H1 (cell line): Measurements from ENCODE around the gene WNT11.

Experiments used
- CBX5 ChIP-seq: fragments of 300-800, 300-1000 bp; sonication (generic); IDR thresholded peaks from 2 replicates; pipeline ENCODE4 v1.7.1; 2016; ENCODE audit warnings: antibody characterized with exemption, low read length, low read depth
- EZH2 ChIP-seq: fragments of 200-600 bp; sonication (generic); IDR thresholded peaks from 2 replicates; pipeline ENCODE4 v1.7.1; 2012; ENCODE audit warnings: low read depth, mild to moderate bottlenecking, moderate library complexity, low read length, inconsistent platforms; ENCODE audit not compliant: severe bottlenecking
- HDAC2 ChIP-seq, 2 experiments: fragments of 300-600 bp in 1 of 2; sonication (generic) in 1 of 2; IDR thresholded peaks; 2 replicates each; pipeline ENCODE4 v1.6.1; 2011 to 2012; ENCODE audit warnings: low read depth in 2 of 2, low read length in 2 of 2, mild to moderate bottlenecking in 2 of 2, moderate library complexity in 2 of 2, borderline replicate concordance in 1 of 2, inconsistent platforms in 1 of 2
- POLR2A ChIP-seq, 2 experiments: IDR thresholded peaks; 1 replicate in 1 of 2; 2 replicates in 1 of 2; pipeline ENCODE4 v1.6.1; 2011; ENCODE audit warnings: low read depth in 2 of 2, low read length in 2 of 2, mild to moderate bottlenecking in 2 of 2; ENCODE audit errors: control extremely low read depth in 1 of 2
- SIX5 ChIP-seq: IDR thresholded peaks from 2 replicates; pipeline ENCODE4 v1.6.1; 2011; ENCODE audit warnings: mild to moderate bottlenecking, low read depth, low read length
- TAF1 ChIP-seq: IDR thresholded peaks from 2 replicates; pipeline ENCODE4 v1.6.1; 2011; ENCODE audit warnings: mild to moderate bottlenecking, low read depth, low read length

DNA sequence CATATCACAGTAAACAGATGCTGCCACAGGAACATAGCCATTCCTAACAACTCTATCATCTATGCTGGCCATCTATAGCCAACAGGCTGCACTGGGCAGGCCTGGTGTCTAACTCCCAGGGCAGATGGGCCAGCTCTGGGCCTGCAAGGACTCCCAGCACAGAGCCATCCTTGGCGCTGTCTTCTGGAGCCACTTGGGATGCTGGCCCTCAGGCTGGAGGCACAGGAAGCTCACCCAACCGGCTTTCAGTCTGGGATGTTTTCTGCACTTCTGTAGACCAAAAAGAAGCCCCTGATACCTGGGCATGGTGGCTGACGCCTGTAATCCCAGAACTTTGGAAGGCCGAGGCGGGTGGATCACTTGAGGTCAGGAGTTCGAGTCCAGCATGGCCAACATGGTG, 40.8 kb upstream of the WNT11 start:
- TF ChIP-seq CBX5 (no peak), SIX5 (no peak), HDAC2 (IDR thresholded peaks at IDR 0.05; ENCODE audit: borderline replicate concordance in 1 of 2, low read depth in 2 of 2, low read length in 2 of 2) (no peak), TAF1 (no peak), EZH2 (no peak), POLR2A (IDR thresholded peaks at IDR 0.05; ENCODE audit: control extremely low read depth in 1 of 2, low read depth in 2 of 2, low read length in 2 of 2) (no peak)
